Stimulated activated CD8-positive, alpha-beta memory T cell treated with anti-CD3 and anti-CD28 coated beads, Interleukin-4, amount 100 ng/mL, for 48 hours (primary cell): Measurements from ENCODE around the gene NUDT19.
"Not testable (repeated sequence)": the region's sequence is repeated elsewhere in the genome, so short reads cannot be mapped to it uniquely, and the experiment has no call there.

ENCODE experiments used
- DNase-seq: peaks from one replicate; pipeline ENCODE4 v3.0.0-alpha.2; 2020

NUDT19 gene

DNA sequence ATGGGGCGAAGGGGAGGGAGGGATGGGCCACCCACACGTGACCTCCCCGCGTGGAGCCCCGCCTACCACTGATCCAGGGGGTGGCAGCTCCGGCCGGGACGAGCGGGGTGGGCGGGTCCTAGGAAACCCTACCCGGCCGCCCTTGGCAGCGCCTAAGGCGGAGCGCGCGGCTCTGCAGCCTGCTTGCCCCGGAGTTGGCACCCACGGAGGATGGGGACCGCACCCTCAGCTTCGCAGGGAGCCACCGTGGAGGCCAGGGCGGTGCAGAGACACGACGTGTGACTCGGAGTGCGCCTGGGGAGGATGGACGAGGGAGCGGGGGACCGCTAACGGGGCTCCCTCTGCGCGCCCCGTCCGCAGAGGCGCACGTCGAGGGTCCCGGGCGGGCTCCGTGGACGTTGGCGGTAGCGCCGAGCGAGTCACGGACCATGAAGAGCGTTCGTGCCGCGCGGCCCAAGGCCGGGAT, 15.9 kb upstream of the NUDT19 start, which contains the start of gene RGS9BP:
Gene RGS9BP, plus strand, starts transcription at position 129 of the 466 bp plus-strand sequence. CDS start 416 bp downstream, outside the sequence.
- DNase-seq = peak; percentile 77

DNA sequence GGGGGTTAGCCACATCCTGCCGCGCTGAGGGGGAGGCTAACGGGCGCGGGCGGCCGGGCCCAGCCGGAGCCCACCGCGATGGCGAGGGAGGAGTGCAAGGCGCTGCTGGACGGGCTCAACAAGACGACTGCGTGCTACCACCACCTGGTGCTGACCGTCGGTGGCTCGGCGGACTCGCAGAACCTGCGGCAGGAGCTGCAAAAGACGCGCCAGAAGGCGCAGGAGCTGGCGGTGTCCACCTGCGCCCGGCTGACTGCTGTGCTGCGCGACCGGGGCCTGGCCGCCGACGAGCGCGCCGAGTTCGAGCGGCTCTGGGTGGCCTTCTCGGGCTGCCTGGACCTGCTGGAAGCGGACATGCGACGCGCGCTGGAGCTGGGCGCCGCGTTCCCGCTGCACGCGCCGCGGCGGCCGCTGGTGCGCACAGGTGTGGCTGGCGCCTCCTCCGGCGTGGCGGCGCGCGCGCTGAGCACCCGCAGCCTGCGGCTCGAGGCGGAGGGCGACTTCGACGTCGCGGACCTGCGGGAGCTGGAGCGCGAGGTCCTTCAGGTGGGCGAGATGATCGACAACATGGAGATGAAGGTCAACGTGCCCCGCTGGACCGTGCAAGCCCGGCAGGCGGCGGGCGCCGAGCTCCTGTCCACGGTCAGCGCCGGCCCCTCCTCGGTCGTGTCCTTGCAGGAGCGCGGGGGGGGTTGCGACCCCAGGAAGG, 15.3 kb upstream of the NUDT19 start:
- no peak for DNase-seq

DNA sequence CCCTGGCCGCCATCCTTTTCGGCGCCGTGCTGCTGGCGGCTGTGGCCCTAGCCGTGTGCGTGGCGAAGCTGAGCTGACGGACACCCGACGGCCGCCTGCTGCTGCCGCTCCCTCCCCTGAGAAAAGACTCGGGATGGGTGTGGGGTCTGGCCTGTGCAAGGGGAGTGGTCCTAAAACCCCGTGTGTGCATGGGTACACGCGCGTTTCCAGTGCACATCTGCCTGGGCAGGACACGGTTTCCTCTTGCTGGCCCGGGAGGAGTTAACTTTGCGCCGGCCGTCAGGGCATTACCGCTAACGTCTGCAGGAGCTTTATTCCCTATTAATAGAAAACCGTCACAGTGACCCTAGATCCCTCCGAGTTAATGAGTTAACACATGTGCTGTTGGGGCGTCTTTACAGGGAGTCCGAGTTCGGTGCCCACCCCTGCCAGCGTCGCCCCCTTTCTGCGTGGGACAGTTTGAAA, 14.7 kb upstream of the NUDT19 start:
- no peak for DNase-seq

DNA sequence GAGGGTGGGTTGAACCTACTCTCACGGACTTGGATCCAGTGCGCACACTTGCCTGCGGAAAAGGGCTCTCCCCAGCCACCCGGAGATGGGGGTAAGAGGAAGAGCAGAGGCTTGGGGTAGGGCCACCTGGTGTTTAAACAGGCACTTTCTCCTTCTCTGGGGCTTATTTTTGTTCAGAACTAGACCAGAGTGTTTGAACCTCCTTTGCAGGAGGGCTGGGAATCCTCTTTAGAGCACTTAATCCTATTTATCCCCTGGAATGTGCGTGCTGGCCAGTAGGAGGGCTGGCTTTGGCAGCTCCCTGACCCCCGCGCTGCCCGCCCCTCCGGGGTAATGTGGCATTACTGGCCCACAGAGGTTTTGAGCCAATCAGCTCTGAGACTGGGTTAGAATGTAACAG, 14.0 kb upstream of the NUDT19 start:
- DNase-seq = no peak

DNA sequence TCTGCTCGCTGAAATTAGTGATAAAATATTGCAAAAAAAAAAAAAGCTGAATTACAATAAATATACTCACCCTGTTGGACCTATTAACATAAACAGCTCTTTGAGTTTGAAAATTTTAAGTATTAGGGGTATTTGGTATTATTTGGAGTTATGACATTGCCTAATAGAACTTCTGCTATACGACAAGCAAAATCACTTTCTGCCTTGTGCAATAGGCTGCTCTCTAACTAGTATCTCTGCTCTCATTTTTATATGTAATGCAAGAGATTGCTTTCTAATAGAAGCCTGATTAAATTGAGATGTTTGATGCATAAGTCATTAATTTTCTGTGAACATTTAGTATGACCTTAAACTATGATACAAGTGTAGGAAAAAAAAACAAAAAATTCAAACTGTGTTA, 10.6 kb upstream of the NUDT19 start:
- no peak for DNase-seq

DNA sequence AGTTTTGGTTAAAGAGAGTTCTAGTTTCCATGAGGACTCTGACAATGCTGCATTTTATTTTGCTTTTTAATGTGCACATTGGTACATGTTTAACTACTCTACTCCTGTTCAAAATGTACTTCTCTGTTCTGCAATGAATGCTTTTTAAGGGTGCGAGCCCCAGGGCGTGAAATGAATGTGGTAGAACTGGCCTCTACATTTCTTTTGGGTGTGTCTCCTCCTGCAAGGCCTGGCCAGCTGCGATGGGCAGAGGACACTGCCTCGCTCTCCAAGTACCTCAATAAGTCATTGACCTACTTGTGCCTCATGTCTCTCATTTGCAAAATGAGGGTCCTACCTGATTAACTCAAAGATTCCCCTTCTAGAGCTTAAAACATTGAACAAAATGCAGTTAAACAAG, 9.3 kb upstream of the NUDT19 start:
- no peak for DNase-seq

DNA sequence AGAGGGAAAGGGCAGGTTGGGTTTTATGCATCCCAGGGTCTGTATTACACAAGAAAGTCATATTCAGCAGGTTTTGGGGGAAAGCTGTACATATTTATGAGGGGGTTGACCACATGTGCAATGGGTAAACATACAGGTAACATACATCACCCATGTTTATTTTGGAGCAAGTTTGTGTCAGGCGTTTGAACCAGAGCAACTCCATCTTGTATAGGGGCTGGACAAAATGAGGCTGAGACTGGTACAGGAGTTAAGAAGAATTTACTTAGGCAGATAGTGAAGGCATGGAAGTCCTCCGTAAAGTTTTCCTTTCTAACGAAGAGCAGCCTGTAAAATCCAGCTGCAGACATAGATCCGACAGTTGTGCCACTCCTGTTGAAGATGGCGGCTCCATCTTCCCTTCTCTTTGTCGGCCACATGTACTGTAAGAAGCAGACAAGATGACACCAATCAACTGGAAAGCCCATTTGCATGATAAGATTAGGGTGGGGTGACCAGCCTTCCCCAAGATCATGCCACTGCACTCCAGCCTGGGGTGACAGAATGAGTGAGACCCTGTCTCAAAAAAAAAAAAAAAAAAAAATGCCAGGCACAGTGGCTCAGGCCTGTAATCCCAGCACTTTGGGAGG, 4.7 kb upstream of the NUDT19 start:
- no peak for DNase-seq

DNA sequence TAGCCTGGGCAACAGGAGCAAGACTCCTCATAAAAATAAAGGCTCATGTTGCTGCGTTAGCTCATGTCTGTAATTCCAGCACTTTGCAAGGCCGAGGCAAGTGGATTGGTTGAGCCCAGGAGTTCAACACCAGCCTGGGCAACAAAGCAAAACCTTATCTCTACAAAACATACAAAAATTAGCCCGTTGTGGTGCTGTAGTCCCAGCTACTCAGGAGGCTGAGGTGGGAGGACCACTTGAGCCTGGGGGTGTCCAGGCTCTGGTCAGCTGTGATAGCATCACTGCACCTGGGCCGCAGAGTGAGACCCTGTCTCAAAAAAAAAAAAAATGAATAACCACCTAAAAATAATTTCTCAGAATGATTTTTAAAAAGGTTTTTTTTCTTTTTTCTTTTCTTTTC, 3.9 kb upstream of the NUDT19 start:
- DNase-seq = no peak

DNA sequence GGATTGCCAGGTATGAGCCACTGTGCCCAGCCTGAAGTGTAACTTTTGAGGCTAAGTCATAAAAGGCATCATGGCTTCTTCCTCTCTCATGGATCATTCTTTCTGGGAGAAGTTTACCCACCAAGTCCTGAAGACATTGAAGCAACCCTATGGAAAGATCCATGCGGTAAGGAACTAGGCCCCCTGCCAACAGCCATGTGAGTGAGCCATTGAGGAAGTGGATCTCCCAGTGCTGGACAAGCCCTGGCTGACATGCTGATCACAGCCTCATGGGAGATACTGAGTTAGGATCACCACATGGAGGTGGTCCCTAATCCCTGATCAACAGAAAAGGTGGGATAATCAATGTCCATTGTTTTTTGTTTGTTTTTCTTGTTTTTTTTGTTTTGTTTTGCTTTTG, 3.3 kb upstream of the NUDT19 start:
- no peak for DNase-seq

DNA sequence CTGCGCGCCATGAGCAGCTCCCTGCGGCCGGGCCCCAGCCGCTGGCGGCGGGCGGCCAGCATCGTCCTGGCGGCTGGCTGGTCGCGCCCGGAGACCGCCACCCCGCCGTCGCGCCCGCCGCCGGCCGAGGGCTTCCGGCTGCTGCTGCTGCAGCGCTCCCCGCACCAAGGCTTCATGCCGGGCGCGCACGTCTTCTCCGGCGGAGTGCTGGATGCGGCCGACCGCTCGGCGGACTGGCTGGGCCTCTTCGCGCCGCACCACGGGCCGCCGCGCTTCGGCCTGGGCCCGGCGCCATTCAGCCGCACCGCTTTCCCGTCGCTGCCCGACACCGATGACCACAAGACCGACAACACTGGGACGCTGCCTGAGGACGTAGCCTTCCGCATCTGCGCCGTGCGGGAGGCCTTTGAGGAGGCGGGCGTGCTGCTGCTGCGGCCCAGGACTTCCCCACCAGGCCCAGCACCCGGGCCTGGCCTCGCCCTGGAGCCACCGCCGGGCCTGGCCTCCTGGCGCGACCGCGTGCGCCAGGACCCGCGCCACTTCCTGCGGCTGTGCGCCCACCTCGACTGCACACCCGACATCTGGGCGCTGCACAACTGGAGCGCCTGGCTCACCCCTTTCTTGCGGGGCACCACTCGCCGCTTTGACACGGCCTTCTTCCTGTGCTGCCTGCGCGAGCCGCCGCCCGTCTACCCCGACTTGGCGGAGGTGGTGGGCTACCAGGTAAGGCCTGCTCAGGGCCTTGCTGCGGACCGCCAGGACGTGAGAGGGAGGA, 518 bp downstream of the NUDT19 start:
- DNase-seq = peak; percentile 62

DNA sequence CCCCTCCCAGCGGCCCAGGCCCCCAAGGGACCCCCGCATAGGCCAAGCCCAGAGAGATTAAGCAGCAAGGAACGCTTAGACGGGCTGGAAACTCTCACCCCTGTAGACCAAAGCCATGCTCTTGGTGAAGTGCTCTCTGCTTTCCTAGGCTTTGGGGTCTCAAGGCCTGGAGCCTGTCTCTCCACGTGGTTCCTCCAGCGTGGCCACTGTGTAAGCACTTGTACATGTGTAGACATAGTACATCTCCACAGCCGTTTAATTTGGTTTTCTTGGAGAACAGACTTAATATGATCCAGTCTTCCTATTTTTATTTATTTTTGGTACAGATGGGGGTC, 1.1 kb downstream of the NUDT19 start:
- peak; percentile 41 for DNase-seq

DNA sequence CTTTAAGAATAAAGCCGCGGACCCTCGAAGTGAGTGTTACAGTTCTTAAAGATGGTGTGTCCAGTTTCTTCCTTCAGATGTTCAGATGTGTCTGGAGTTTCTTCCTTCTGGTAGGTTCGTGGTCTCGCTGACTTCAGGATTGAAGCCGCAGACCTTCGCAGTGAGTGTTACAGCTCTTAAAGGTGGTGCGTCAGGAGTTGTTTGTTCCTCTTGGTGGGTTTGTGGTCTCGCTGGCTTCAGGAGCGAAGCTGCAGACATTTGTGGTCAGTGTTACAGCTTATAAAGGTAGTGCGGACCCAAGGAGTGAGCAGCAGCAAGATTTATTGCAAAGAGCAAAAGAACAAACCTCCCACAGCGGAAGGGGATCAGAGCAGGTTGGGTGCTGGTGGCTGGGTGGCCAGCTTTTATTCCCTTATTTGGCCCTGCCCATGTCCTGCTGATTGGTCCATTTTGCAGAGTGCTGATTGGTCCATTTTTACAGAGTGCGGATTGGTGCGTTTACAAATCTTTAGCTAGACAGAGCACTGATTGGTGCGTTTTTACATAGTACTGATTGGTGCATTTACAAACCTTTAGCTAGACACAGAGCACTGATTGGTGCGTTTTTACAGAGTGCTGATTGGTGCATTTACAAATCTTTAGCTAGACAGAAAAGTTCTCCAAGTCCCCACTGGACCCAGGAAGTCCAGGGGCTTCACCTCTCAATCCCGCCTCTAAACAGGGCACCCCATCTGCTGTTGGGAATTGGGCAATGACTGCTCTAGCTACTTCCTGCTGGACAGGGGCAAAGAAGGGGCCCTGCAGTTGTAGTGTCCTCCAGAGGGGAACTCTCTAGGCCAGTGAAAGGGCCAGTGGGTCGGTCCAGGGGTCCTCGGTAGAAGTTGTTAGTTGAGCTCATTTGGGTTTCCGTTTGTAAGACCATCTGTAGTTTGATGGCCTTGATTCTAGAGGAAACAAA, 1.8 kb downstream of the NUDT19 start:
- peak; percentile 63 for DNase-seq

DNA sequence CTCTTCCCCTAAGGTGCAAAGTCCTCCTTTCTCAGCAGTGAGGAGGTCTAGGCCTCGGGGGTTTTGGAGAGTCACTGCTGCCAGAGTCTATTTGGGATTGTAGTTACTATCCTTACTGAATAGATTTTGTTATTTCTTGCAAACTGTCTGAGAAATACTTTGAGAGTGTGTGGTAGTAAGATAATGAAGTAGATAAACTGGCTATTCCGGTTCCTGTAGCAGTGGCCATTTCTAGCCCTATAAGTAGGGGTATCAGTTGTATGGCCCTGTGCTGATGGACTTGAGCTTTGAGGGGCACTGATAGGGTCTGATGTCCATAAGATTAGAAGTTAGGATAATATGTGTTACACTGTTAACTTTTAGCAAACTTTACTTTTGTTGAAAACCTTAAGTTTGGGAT, 2.7 kb downstream of the NUDT19 start:
- not testable (repeated sequence) for DNase-seq

DNA sequence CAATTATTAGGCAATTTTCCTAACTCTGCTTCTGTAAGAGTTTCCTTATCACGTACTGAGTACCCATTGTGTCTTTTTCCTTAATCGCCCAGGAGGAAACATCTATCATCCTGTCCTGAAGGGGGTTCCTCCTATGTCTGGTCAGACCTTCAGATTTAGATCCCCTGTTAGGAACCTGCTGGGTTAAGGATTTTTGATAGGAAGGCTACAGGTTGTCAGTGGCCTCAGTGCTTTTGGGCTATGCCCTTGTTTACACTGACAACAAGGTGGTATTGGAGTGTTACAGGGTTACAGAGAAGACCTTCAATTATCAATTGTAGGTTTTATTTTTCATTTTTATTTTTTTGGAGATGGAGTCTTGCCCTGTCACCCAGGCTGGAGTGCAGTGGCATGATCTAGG, 3.2 kb downstream of the NUDT19 start:
- DNase-seq = not testable (repeated sequence)

DNA sequence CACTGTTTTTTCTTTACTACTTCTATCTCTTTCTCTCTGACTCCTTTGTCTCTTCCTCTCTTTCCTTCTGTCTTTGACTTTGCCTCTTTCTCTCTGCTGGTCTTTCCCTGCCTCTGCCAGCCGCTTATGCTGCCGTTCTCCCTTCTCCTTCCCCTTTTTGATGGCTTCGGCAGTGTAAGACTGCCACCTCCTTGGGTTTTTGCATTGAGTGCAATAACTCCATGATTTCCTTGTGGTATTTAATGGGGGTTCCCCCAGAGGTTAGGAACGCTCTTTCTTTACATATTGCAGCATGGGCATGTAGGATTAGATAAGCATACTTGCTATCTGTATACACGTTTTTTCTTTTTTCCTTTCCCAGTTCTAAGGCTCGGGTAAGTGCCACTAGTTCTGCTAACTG, 3.9 kb downstream of the NUDT19 start:
- not testable (repeated sequence) for DNase-seq

DNA sequence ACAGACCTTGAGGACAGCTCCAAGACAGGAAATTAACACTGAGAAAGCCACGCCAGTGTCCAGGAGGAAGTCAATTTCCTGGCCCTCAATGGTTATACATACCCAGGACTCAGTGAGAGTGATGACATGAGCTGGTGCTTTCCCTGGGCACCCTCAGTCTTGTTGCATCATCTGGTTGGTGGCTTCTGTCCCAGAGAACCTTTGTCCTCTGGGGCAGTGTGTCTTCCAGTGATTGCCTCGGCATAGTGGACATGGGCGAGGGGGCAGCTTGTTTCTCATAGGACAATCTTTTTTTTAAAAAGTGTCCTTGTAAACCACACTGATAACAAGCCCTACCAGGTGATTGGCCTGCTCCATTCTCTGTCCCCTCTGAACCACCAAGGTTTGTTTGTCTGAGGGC, 5.2 kb downstream of the NUDT19 start:
- not testable (repeated sequence) for DNase-seq

DNA sequence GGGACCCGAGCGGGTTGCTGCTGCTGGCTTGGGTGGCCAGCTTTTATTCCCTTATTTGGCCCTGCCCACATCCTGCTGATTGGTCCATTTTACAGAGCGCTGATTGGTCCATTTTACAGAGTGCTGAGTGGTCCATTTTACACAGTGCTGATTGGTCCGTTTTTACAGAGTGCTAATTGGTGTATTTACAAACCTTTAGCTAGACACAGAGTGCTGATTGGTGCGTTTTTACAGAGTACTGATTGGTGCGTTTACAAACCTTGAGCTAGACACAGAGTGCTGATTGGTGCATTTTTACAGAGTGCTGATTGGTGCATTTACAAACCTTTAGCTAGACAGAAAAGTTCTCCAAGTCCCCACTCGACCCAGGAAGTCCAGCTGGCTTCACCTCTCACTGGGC, 8.5 kb downstream of the NUDT19 start:
- DNase-seq = not testable (repeated sequence)

DNA sequence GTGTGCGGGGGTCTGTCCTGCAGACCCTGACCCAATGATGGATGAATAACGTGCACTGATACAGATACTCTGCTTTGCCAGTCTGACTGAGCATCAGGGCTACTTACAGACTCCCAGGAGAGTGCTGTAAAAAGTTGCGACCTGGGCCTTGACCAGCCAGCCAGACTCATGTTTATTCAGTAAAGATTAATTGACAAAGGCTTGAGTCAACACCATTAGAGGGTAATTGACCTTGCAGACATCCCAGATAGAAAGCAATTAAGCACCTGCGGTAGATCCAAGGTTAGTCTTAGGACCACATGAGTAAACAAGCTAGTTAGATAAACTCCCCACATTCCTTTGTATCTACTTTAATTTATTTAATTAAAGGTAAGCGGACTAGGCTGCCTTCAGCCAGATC, 10.4 kb downstream of the NUDT19 start:
- DNase-seq = no peak

DNA sequence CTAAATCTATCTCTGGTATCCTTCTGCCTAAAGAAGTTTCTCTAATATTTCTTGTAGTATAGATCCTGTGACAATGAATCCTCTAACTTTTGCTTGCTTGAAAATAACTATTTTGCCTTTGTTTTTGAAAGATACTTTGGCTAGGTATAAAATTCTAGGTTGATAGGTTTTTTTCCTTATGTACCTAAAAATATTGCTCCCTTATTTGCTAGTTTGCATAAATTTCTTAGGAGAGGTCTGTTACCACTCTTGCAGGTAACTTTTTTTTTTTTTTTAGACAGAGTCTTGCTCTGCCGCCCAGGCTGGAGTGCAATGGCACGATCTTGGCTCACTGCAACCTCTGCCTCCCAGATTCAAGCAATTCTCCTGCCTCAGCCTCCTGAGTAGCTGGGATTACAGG, 12.4 kb downstream of the NUDT19 start:
- not testable (repeated sequence) for DNase-seq

DNA sequence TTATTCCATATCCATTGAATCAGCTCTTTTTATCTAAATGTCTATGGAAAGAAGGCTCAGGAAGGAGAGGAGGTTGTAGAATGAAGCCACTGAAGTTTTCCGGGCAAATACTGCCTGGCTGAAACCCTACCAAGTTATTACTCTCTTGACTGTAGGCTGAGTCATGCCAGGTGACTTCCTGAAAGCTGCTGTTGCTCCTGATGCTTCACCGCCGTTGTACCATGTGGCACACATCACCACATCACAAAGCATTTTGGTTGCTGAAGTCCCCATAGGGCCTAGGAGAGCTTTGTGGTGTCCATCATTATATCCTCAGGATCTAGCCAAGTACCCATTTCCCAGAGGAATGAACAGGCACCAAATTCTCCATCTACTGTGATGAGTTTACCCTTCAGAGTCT, 16.8 kb downstream of the NUDT19 start:
- DNase-seq = peak; percentile 41

DNA sequence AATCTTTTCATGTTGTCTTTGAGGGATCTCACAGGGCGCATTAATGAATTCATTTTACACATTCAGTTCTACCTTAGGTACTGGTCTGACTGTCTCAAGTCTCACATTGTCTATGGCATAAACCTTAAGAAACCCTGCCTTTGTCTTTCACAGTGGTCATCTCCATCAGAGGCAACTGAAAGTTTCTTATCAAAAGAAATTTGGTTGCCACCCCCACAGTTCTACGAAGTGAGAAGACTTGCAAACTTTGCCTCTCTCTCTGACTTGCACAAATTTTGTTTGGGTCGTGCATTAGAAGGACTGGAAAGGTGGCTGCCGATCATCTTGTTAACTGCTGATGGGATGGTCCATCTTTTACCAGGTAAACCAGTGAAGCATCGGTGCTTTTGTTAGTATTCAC, 17.4 kb downstream of the NUDT19 start:
- no peak for DNase-seq

DNA sequence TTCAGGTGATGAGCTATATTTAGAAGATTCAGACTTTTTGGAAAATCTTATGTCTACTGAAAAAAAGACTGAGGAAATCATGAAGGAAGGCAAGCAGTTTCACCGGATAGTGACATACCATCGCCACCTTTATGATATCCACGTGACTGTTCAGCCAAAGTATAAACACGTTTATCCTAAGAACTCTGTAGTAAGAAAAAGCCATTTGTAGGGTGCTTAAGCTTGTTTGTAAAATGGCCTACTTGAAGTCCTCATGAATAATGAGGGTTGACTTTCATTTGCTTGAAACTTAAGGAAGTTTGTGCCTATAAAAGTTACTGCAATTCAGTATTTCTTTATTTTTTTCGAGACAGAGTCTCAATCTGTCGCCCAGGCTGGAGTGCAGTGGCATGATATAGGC, 20.1 kb downstream of the NUDT19 start:
- DNase-seq = no peak

DNA sequence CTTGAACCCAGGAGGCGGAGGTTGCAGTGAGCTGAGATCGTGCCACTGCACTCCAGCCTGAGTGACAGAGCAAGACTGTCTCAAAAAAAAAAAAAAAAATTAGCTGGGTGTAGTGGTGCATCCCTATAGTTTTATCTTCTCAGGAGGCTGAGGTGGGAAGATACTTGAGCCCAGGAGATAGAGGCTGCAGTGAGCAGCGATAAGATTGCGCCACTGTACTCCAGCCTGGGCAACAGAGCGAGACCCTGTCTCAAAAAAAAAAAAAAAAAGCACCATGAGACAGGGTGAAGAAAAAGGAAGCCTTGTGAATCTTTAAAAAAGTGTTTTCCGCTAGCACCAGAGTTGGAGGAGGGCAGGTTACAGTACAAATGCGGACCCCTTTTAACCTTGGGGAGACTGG, 24.6 kb downstream of the NUDT19 start:
- not testable (repeated sequence) for DNase-seq
